GM19452 (cell line): ENCODE data around the gene MN1.

Experiments
- ATAC-seq: cut with Tn5 transposase; IDR thresholded peaks from one replicate; pipeline ENCODE4 v1.9.1; 2021; ENCODE audit not compliant: unreplicated experiment

The MN1 gene

DNA sequence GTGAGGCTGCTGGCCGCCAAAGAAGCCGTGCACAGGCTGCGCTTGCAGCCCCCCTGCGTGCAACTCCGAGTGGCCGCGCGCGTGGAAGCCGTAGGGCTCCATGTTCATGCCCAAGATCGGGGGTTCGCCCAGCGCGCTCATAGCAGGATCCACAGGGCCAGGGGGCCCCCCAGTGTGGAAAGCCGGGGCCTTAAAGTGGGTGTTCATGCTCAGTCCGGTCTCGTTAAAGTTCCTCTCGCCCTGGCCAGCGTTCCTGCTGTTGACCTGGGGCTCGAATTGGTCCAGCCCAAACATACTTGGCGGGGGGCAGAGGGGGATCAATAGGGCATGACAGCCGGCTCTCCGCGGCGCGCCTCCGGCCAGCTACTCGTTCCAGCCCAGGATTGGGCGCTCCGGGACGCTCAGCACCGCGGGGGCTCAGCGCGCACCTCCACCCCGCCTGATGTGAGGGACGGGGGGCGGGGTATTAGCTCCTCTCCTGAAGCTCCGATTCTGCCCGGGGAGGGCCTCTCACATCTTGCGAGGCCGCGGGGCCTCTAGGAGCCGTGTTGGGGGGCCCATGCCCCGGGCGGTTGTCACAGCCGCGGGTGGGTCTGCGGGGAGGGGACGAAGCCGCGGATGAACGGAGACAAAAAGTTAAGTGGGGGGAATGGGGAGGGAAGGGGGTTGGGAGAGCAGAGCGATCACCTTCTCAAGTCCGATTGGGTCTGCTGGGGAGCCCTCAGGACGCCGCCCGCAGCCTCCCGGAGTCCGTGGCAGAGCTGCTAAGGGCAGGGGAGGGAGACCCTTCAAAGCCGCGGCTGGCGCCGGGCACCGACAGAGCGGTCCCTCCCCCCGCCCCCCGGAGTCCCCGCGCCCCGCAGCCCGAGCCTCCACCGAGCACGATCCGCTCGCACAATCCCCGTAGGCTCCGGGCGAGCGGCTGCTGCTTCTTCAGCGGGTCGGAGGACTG is 1.0 kb downstream of the MN1 start:
- no peak for ATAC-seq

DNA sequence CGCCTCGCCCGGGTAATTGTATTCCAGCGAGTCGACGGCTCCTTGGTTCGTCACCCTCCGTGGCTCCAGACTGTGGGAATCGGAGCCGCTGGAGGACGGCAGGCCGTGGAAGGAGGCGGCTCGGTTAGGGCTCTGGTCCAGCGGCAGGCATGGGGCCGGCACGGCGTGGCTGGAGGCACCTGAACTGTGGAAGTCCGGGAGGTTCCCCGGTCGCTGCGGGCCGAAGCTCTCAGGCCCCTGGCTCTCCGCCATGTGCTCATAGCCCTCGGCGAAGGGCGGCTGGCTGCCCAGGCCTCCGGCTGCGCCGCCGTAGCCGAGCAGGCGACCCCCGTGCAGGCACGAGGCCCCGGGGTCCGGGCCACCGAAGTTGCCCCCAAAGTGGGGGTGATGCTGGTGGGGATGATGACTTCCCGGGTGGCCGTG is 1.7 kb downstream of the MN1 start:
- ATAC-seq: no peak

DNA sequence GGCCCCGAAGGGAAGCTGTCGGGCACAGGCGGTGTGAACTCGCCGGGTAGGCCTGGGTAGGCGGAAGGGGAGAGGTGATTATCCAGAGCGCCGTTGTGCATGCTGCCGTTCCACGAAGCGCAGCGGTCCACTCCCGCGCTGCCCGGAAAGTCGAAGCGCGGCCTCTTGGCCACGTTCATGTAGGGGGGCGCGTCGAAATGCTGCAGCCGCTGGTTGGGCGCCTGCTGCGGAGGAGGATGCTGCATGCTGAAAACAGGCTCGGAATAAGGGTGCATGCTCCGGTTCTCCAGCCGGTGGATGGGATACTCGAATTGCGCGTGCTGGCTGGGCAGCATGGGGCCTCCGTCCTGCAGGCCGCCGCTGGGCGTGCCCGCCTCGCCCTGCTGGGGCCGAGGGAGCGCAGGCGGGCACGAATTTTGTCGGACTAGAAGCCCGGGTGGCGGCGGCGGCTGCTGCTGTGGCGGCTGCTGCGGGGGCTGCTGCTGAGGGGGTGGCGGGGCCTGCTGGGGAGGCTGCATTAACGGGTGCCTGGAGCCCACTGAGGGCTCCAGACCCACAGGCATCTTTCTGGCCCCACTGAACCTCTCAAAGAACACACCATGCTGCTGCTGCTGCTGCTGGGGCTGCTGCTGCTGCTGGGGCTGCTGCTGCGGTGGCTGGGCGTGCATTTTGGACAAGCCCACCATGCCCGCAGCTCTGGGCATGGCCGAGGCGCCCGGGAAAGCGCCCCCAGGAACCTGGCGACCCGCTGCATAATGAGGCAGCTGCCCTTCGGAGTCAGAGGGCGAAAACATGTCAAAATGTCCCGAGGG is 2.3 kb downstream of the MN1 start:
- no peak for ATAC-seq

DNA sequence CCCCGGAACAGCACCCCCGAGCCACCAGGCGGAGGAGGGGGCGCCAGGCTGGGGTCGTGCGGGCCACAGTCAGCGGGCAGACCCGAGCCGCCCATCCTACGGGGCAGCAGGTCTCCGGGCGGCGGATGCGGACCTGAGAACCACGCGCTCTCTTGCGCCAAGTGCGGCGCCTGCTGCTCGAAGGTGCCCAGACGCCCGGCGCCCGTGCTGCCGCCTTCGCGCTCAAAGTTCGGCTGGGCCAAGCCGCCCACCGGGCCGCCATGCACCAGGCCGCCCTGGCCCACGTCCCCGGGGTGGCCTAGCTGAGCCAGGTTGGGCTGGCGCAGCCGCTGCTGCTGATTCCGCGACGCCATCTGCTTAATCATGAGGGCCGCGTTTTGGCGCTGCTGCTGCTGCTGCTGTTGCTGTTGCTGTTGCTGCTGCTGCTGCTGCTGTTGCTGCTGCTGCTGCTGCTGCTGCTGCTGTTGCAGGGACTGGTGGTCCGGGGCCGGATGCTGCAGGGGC is 3.0 kb downstream of the MN1 start:
- no peak for ATAC-seq

DNA sequence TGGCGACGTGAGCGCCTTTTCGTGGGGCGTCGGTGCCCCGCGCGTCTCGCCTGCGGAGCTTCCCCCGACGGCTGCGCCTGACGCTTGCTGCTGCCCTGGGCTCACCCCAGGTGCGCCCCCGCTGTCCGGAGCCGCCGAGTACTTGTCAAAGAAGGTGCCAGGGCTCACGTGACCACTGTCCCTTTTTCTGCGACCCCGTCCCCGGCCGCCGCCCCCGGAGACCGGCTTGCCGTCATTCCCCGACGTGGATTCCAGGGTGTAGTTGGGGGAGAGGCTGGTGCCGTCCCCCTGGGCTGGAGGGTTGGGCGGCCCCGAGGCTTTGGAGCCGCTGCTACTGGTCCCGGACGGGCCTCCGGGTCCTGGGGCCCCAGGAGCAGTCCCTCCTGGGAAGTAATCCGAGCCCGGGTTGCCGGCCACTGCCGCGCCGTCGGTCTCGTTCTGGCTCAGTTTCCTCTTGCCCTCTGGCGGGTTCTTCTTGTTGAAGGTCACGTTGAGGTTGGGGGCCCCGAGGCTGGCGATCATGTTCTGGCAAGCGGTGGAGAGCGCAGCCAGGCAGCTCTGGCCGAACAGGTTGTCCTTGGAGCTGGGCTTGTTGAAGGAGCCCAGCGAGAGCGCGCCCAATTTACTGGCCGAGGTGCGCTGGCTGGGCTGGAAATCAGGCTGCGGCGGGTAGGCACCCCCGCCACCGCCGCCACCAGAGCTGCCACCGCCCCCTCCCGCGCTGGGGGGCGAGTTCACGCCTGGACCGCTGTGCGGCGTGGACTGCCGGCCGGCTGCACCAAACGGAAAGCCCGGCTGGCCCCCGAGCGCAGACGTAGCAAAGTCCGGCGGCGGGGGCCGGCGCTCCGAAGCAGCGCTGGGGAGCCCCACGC is 3.8 kb downstream of the MN1 start:
- no peak for ATAC-seq

DNA sequence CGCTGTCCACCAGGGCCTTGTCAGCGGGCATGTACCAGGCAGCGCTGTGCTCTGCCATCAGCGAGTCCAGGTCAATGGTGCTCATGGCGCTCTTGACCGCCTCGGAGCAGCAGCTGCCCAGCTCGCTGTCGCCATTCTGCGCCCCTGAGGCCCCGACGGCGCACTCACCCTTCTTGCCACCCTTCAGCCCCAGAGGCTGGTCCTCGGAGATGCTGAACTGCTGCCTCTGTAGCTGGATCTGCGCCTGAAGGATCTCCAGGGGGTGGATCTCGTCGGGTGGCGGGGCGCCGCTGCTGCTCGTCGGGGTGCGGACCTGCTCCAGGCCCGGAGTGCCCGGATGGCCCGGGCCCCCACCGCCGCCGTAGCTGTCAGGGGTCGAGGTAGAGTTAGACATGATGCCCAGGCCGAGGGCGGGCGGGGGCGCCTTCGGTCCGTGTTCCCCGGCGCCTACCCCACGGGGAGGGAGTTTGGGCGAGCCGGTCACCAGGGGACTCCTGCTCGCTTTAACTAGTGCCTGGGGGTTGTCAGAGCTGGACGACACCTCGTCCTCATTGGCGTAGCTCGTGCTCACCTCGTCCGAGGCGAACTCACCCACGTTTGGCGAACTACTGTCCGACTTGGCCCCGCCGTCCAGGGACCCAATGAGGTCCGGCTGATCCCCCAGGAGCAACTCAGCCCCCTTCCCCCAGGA is 4.6 kb downstream of the MN1 start:
- ATAC-seq: no peak

DNA sequence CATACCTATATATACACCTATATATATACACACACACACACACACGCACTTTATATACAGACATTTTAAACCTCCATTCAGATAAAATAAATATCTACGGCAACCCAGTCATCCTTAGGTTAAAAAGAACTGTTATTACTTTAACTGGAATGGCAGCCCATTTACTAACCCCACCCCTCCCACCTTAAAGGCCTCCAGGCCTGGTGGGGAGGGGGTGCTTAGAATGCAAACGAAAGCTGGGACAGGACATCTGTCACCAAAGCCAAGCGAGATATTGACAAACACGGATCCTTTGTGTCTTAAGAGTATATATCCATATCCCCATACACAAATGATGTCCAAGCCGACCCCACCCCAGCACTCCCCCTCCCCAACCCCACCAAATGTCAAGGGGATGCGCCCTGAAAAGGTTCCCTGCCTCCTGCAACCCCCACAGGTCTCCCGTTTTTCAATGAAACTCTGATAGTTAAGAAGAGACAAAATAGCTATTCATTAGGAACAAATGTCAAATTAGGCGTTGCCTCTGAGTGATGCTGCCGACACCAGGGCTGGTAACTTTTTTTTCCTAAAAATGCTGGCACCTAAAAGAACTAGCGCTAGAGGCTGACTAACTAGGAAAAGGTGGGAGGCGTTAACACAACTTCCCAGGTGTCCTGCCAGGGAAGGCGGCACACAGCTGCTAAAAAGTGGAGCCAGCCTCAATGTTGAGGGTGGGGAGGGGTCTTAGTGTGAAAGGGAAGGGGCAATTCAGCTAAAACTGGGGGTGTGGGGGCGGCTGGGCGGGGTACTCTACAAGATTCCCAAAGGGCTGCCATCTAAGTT is 5.6 kb downstream of the MN1 start:
- no peak for ATAC-seq

DNA sequence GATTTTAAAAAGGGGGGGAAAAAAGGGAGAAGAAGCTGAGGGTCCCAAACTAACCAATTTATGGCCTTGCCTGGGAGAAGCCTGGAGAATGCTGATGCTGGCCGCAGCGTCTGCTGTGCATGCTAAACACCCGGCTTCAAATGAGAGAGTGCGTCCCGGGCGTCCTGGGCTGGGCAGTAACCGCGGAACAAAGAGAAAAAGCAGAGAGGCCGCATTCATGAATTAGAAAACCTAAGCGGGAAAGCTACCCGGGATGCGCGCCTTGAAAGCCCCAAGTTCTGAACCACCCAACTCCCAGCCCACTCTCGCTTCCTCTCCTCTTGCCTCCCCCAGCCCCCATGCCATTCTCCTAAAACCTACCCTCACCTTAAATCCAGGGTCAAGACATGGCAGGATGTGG is 6.5 kb downstream of the MN1 start:
- no peak for ATAC-seq

DNA sequence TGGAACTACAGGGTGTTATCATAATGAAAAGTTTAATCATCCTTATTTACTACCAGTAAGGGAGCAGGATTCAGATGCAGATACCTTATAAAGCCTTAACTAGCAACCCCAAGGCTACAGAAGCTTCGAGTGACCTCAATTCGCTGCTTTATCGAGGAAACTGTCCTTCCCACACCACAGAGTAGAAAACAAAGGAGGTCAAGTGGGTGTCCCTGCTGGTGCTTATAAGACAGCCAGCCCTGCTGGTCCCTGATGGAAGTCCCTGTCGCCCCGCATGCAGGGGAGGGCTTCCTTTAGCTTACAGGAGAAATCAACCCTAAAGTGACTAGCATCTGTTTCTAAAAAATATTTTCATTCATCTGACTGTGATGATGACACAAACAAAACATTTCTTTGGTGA is 7.3 kb downstream of the MN1 start:
- ATAC-seq: no peak

DNA sequence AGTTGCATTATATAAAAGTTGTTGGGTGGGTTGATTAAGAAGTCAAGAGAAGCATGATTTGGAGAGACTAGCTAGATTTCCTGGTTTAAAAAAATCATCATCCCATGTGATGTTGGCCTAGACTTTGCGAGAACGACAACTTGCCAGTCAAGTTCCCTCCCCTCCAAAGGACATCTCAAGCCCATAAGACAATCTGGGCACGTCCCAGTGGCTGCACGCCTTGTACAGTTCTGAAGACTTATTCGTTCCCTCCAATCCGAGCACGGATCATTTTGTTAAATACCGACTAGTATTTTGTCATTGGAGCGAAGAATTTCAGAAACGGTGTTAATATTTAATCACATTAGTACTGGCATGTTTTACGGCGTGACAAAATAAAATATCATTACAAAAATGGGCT is 8.0 kb downstream of the MN1 start:
- no peak for ATAC-seq

DNA sequence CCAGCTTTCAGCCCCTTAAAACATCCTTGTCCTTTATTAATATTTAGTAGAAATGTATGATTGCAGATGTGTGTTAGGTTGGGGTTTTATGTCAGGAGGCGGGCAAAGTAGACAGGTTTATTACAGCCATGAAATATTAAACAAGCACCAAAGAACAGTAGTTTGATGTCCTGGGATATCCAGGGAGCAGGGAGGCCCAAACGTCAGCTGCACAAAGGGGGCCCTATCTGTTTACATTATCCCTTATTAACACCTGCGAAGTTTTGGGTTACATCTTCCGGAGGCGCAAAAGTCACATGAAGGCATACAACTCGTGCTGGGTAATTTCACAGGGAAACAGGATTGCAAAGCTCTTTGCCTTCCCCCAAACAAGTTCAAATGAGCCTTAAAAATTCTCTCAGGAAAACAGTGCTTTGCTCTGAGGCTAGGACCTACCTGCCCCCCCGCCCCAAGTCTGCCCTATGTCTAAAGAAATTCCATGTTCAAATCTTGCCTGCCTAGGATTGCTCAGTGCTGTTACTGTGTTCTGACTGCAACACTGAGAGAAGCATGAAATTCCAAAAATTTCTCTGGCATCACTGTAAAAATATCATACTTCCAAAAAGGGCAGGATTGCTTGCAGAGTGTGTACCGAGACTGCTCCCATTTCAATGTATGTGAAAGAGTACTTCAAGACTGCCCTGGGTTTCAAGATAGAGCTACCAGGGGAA is 8.9 kb downstream of the MN1 start:
- ATAC-seq: no peak

DNA sequence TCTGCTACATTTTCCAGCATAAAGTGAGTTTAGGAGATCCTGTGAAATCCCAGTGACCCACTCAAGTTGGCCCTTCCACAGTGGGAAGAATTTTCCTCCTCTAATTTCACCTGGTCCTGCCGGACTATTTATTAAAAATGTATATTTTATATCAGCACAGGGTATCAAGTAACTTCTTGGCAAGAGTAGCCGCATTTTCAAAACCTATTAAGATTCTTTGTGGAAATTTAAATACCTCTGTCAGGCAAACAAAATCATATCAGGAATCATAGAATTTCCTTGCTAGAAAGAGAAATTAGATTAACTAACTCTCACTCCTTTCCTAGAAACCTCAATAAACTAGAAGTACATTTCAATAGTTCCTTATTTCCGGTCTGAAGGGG is 9.7 kb downstream of the MN1 start:
- ATAC-seq: no peak

DNA sequence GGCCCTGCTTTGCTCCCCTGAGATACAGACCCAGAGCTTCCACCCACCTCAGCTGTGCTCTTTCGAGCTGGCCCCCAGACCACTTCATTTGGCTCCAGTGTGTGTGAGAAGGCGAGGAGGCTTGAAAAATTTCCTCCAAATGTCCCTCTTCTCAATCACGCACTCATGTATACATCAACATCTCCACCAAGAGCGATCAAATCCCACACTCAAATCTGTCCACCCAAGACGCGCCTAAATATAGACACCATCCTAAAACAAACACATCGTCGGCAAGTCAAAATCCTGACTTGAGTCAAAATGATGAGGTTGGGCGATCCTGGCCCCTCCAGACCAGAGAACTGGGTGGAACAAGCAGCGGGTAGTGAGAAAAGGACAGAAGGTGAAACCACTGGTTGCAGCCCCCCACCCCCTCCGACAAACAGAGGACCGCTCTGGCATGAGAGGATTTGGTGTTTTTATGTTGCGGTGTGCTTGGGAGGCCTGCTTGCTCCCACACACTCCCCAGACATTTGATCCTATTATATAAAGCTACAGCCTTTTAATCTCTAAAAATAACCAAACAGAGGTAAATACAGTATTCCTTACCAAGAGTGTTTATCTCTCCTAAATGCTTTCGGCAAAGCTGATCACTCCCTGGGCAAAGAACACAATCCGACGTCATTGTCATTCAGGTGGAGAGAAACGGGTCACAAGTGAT is 10.2 kb downstream of the MN1 start:
- no peak for ATAC-seq

DNA sequence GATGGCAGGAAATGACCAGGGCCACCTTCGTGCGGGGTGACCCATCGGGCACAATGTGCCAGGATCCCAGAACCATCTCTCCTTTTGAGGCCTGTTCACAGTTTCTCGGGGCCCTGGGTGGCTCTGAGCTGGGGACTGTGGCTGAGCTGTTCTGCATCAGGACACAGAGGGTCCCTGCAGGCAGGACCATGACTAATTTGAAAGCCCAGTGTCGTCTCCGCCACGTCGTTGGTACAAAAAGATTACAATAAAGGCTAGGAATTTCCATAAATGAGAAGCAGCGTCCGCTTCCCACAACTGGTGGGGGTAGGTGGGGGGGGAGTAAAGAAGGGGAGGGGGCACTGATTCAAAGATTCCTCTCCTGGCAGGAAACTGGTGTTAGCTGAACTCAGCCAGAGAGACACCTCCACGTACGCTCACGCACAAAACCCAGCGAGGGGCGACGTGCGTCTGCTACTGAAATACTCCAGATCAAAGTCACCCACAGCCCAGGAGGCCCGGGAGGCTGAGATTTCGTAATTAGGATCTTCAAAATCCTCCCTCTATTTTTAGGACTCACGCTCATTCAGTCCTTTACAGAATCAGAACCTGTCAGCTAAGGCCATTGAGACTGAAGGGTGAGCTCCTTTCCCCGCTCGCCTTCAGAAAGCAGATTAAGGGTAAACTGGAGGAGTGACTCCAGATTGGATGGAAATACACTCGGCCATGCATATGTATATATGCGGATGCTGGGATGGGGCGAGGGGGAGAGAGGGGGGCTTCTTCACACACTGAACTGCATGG is 11.0 kb downstream of the MN1 start:
- no peak for ATAC-seq

DNA sequence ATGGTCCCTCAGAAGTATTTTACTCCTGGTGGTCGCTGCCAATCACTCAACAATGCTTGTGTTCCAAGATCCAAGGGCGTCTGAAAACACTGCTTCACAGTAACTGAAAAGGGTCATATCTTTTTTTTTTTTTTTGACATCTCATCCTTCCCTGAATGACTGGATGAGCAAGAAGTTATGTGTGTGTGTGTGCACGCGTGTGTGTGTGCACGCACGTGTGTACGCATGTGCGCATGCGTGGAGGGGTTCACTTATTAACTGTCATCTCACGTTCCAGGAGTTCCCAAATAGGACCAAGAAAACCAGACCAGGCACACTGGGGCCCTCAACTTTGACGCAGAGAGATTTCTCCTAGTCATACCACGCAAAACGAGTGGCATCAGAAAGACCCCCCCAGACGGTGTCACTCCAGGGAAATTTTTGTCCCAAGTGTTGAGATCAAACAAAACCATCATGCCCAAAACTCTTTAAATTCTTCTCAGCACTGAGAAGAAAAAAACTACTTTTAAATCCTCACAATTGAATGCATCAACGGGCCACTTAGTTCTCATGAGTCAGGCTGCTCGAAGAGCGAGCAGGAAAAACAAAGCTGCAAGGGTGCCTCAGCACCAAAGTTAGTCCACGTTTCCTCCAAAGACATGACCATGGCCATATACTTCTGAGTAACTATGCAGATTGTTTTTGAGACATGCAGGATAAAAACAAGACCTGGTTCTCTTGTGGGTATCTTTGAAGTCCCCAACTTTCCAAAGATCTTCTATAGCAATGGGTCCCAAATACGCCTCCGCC is 12.9 kb downstream of the MN1 start:
- no peak for ATAC-seq

DNA sequence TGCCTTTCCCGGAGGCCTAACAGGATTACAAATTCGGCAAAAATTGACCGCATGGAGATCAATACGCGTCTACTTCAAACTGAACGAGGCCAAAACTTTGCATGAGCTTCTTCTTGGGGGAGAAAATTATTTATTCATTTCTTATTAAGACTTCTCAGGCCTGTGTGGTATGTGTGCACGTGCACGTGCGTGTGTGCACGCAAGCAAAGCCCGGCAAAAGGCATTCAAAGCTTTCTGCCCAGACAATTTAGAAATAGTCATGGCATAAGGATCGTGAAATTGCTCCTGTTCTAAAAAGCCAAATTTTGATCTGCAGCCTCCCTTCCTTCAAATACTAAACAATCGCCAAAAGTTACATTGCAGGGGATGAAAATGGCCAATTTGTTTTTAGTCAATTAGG is 14.6 kb downstream of the MN1 start:
- no peak for ATAC-seq
